GM12892 (cell line): ENCODE results near the gene RNF224.

ENCODE experiments used
- POLR2A ChIP-seq: IDR thresholded peaks from 2 replicates; pipeline ENCODE4 v1.6.1; 2011; ENCODE audit warnings: low read depth, low read length, control low read depth
- TAF1 ChIP-seq: IDR thresholded peaks from 2 replicates; pipeline ENCODE4 v1.6.1; 2011; ENCODE audit warnings: low read depth, mild to moderate bottlenecking, control low read depth, low read length, borderline replicate concordance

DNA sequence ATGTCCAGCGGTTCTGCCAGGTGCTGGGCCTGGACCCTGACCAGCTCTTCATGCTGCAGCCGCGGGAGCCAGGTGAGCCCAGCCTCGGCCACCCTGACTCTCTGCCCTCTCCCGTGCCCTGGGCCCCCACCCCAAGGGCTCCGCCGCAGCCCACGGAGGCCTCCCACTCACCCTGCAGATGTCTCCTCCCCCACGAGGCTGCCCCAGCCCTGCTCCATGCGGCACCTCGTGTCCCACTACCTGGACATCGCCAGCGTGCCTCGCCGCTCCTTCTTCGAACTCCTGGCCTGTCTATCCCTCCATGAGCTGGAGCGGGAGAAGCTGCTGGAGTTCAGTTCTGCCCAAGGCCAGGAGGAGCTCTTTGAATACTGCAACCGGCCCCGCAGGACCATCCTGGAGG lies 12.7 kb upstream of the RNF224 start:
- no peak for TF ChIP-seq POLR2A
- no peak for TF ChIP-seq TAF1
